HG02885 (cell line): ENCODE data around the gene CNKSR2.

Experiments used
- ATAC-seq: cut with Tn5 transposase; IDR thresholded peaks from one replicate; pipeline ENCODE4 v1.9.1; 2021; ENCODE audit warnings: mild to moderate bottlenecking; ENCODE audit not compliant: unreplicated experiment, poor library complexity

CNKSR2 gene

DNA sequence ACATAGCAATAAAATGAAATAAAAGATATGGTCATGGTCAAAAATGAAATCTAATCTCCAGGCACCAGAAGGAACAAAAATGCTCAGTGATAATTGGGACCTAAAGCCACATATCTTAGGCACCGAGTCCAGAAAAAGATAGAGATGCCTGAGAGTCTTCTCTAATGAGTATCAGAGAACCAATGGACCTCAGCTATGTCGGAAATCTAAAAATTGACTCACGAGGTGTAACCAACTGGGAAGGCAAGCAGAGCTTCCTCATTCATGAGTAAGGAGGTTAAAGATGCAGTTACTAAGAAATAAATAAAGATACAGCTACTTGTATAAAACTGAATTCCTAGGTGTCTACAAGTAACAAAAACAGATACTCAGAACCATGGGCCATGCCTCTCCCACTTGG is 211.8 kb downstream of the CNKSR2 start:
- no peak for ATAC-seq

DNA sequence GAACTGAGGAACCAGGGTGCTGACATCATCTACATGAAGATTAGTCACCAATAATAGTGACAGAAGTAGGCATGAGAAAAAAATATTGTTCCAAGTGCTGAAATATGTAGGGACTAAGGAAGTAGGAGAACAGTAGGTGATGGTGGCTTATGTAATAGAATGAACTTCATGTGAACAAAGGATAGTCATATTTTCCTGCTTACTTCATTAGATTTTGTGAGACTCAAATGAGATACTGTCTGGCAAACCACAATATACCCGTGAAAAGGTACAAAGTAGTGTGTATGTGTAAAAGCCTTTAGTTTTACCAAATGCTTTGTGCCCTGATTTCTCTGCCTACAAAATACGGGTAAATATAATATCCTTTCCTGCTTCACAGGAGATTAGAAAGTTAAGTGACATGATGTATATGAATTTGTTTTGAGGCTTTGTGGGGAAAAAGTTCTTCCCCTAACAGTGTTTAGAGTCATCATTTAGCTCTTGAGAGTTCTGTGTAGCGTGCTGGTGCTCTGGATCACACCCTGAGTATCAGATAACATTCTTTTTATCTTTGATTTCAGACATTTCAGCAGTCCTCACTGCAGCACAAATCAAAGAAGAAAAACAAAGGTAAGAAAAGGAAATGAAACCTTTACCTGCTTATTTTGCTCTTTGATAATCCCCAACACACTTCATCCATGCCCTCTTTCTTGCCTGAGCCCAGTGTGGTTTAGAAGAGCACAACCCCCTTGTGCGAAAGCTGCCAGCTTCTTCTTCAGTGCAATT is 216.0 kb downstream of the CNKSR2 start:
- ATAC-seq, result no peak

DNA sequence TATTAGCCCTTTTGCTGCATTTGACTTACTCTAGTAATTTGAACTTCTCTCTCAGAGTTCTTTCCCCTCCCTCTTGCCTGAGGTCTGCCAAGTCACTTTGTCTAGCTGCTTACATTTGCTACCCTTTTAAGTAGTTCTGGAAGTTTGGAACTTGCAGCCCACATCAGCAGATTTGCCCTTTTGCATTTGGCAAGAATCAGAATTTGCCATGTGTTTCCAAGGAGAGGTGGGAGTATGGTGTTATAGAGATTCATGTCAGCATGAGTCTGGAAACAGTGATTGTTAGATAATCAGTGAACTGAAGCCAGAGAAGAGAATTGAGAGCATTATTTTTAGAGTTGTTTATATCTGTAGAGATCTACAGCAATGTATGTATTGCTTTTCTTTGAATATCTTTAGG is 231.8 kb downstream of the CNKSR2 start:
- ATAC-seq, result no peak

DNA sequence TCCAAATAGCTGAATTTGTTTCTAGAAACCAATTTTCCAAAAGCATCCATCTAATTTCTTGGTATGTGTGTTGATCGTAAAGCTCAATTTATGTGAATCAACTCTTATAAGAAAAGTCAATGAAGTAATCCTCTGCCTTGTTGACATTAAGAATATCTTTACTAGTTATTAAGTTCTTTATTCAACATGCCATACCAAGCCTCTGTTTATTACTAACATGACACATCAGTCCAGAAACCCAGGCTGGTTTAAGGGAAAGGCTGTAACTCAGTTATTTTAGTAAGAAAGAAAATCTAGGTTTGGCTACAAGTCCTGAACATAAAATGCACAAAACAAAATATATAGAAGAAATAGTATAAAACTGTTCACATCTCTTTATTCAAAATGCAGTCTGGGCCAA is 235.9 kb downstream of the CNKSR2 start:
- ATAC-seq, result no peak

DNA sequence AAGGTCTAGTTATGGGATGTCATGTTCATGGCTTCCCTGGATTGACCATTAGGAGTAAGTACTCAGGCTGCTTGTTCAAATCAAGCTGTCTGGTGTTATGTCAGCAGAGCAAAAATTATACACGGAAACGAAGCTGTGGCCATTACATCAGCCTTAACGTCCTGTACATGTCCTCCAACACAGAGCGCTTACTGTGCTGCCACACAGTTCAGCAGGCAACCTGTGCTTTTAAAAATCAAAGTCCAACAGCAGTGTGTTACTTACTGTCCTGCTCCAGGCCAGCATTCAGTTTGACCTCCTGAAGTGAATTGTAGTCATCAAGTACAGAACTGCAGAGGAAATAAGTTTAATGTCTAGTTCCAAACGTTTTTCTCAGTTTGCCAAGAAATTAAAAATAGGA is 237.9 kb downstream of the CNKSR2 start:
- no peak for ATAC-seq

DNA sequence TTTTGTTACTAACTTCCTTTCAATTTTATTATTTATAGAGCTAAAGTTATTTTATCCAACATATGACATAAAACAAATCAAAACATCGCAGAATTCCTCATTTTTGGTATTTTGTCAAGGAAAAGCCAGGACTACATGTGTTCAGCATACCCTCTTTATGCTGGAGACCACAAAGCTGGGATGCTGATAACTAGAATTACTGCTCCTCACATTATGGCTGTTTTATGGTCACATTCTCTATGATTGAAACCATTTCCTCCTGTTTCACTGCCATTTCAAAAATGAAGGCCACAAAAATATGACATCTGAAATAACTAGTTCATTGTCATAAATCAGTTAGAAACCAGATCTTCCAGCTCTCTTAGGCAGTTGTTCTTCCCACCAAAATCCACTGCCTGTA is 242.2 kb downstream of the CNKSR2 start:
- ATAC-seq, result no peak

DNA sequence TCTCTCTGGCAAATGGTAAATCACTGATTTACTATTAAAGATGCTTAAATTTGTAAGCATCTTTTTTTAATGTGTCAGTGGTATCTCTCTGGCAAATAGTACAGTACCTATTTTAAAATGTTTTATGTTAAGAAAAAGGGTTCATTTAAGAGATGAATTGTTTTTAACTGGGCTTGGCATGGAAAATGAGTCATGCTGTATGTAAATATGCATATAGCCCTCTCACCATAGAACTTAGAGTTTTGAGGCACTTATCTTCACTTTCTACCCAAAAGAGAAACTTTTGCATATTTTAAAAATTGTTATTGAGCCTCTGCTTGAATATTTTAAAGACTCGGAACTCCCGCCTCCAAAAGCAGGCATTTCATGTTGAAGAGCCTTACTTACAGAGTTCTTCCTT is 246.0 kb downstream of the CNKSR2 start:
- ATAC-seq, result no peak

DNA sequence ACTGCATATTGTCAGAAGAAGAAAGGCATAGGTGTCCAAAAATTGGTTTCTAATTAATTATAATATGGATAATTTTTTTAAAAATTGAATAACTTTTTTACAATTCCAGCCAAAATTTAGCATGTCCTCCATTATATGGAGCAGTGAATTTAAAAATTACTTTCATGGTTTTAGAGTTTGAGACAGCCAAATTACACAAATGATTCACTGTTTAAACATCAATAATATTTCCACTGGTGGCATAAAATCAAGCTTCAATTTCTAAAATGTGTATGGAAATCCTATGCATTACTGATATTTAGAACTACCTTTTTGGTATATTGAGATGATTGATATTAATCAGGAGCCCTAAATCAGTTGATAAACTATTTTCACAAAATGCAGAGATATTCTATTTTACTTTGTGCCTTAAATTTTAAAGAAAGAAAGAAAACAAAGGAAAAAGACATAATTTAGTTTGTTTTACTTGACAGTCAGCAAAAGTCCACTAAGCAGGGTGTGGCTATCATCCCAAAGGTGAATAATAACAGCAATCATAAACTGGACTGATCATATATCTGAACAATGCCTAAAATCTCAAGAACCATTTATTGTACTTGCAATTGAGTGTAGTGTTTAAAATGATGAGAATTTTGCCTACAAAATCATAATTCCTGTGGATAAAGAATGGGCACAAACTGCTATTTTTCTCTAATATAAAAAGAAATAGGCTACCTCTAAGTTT is 249.7 kb downstream of the CNKSR2 start:
- ATAC-seq, result no peak

DNA sequence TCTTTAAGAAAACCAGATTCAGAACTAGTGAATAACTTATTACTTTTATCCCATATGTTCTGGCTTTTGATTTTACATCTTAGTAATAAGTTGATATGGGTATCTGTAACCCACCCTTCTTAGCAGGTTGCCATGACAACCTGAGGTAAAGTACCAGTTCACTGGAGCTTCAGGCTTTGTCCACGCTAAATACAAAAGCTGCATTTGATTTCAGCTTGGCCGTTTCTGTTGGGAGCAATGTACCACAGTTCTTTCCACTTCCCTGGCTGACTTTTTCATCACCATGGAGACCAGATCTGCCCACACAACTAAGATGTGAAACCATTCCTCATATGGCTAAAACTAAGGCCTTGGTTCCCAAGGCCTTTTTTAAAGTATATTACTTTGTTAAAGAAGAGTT is 257.8 kb downstream of the CNKSR2 start:
- ATAC-seq, result no peak

DNA sequence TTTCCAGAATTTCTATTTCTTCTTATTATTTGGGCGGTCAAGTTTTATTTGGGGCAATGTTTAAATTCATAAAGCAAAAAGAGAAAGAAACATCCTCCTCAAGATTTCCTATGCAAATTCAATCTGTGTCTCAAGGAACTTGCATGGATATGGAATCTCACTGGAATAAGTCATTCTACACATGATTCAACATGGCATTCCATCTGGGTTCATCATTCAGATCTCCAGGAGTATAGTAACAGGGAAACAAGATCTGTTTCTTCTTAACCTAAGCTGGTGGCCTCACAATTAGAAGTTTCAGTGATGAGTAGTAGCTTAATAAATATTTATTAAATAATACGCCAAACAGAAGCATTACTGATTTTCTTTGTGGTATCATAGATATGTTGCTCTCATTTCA is 264.1 kb downstream of the CNKSR2 start:
- ATAC-seq, result no peak

DNA sequence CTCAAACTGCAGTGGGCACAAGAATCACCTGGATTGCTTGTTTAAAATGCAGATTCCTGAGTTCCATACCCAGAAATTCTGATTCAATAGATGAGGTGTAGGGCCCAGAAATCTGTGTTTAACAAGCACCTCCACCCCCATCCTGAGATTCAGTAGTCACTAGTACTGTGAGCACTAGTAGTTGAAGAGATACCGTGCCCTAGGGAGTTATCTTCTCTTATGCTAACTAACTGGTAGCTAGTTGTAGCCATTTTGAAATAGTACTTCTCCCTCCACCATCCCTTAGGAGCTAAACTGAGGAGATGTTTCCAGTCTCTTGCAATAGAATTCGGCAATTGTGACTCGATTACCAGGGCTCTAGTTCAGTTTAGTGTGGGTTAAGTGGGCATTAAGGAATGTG is 265.6 kb downstream of the CNKSR2 start:
- no peak for ATAC-seq

DNA sequence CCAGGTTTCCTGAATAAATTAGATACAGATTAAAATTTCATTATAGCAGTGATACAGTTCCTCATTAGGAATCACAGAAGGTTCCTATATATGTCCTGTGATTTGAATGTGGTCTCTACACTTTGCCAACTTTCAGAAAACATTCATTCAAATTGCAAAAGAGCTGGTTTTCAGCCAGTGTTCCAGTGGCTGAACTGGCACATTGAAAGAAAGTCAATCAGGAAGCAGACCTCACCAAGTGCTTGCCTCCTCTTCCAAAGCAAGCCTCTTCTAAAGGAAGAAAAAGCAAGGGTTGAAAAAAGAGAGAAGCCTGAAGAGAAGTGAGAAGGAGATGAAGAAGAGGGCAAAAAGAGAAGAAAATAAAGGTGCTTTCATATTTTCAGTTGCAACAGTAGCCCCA is 271.2 kb downstream of the CNKSR2 start:
- ATAC-seq, result no peak

DNA sequence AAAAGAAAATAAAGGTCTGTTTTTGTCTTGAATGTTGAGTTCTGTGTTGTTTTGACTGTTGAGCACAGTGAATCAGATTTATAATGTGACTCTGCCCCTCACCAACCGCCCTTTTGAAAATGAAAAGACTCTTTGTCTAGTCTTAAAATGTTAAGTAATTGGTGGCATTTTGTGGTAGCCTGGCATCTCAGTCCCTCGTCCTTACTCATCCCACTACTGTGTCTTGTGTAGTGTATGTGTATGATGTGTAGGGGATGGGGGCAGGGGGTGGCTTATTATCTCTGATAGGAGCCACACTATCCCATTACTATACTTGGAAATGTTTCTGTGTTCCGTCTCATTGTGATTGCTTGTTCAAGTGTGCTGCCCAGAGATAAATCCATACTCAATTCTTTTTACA is 271.7 kb downstream of the CNKSR2 start:
- ATAC-seq, result no peak

DNA sequence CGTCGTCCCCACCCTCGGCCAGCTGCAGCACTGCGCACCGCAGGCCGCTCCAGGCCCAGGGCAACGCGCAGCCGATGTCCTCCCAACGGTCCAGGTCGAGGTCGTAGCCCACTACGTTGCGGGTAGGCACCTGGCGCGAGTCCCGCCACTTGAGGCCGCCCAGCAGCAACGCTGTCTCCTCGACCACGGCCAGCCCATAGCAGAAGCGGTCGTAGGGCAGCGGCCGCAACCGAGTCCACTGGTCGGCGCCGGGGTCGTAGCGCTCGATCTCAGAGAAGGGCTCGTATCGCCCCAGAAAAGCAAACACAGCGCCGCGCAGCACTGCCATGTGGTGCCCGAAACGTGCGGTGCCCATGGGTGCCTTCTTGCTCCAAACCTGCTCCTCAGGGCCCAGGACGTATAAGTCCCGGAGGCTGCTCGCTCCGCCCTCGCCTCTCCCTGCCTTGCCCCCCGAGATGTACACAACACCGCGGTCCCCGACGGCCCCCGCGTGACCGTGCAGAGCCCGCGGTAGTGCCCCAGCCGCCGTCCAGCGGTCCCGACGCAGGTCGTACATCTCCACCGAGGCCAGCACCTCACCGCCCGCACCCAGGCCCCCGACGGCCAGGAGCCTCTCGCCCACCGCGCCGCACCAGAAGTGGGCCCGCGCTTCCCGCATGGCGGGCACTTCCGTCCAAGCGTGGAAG is 281.8 kb downstream of the CNKSR2 start:
- no peak for ATAC-seq

DNA sequence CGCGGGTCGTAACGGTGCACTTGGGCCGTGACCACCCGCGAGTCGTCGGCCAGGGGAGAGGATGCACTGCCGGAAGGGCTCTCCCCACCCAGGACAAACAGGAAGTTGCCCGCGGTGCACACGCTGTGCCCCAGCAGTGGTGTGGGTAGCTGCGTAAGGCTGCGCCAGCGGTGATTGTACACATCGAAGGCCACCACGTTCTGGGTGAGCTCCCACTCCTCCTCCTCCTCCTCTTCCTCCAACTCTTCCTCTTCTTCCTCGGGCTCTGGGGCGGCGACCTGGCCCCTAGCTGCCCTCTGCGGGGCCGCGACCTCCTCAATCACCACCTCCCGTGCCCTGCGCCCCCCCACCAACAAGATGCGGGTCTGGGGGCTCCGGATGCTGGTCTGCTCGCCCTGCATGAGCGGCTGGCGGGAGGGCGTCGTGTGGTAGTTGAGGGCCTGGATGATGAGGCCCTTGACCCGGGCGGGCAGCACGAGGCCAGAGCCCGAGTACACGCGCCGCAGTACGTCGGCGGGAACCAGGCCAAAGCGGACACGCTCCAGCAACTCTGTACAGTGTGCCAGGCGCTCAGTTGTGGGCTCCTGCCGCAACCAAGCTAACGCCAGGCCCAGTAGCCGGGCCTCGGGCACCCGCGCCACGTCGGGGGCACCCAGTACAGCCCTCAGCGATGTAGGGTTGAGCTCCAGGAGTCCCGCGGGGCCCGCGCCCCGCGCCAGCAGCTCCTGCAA is 282.5 kb downstream of the CNKSR2 start:
- ATAC-seq, result no peak

DNA sequence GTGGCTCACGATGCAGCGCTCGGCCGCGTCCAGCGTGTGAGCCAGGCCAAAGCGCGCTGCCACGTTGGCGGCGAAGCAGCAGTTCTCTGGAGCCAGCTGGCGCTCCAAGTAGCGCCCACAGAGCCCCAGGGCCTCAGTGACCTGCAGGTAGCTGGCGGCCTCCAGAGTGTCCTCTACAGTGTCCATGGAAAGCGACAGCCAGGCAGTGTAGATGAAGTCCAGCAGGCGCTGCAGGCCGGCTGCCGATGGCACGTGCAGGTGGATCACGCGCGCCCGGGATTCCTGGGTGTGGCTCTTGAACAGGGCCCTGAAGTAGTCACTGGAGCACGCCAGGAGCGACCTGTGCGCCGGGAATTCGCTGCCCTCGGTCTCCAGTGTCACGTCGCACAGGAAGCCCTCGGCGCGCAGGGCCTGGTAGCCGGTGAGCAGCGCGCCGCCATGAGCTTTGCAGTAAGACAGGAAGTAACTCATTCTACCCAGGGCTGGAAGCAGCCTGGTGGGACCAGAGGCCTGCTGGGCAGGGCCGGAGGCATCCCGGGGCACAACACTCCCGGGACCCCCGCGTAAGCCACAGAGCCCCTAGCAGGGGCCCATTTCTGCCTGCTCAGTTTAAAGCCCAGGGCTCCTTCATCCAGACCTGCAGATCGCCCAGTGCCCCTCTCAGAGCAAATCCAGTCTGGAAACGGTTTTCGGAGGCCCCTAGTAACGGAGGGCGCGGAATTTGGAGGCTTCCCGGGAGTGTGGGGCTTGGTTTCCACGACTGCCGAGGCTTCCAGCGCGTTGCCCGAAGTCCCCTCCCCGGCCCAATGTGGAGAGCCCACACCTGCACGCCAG is 283.3 kb downstream of the CNKSR2 start:
- no peak for ATAC-seq

DNA sequence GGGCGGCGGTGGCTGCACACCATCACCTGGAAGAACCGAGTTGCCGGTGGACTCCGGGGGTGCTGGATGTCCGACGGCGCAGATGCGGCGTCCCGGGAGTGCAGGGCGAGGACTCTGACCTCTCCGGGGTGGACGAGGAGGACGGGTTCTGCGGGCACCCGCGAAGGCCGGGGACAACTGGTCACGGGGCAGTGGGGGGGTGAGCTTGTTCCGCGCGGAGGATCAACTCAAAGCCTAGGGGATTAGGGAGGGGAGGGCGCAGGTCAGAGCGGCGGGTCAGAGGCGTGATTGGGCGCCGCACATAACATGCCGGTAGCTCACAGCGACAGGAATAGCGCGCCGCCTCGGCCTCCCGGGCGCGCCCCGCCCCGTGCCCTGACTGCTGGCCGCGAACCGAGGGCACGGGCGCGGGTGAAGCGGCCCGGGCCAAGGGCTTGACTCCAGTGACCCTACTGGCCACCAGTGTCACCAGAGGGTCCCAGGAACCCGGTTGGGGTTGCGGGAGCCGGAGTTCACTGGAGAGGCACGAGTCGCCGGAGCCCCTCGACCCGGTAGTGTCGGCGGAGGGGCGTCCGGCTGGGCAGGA is 284.0 kb downstream of the CNKSR2 start, which contains the start of gene KLHL34:
KLHL34 (minus strand) TSS at position 179 of the 586 bp plus-strand sequence. CDS start 542 bp downstream, outside the sequence.
- no peak for ATAC-seq

DNA sequence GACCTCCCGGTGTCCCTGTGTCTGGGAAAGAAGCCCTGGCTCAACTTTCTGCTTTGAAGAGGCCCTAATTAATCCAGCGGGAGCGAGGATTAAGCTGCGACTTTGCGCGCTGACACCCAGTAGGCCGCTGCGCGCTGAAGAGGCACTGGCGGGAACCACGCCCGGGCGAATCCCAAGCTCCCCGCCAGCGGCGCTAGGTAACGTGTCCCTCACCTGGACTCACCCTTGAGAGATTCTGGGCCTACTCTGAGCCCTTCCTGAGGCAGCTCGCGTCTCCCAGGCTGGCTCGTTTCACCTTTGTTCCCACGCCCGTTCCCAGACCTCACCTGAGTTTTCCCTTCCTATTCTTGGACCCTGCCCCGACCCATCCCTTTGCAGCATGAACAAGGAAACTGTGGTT is 284.5 kb downstream of the CNKSR2 start:
- no peak for ATAC-seq

DNA sequence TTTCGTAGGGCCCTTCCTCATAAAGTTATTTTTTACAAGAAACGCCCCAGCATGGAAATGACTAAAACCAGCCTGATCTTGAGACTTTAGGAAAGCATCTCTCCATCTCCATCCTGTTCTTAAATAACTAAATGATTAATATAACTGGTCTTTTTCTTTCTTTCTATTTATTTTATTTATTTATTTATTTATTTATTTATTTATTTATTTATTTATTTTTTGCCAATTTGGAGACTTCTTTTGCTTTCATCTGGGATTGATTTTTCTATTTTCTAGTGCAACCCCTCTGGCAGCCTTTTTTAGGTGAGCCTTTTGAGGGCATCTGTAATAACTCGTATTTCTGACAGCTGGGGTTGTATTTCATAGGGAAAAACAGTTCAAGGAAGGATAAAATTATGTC is 285.1 kb downstream of the CNKSR2 start:
- ATAC-seq, result no peak
